SK-N-MC (cell line): ENCODE measurements around the gene SETD3.

Experiments
- EZH2 ChIP-seq: fragments of 200-600 bp; sonication (generic); IDR thresholded peaks from one replicate; pipeline ENCODE4 v1.6.1; 2017; ENCODE audit warnings: antibody characterized with exemption
- POLR2AphosphoS5 ChIP-seq: IDR thresholded peaks from 2 replicates; pipeline ENCODE4 v1.6.1; 2012; ENCODE audit warnings: mild to moderate bottlenecking, low read depth, low read length, borderline replicate concordance

DNA sequence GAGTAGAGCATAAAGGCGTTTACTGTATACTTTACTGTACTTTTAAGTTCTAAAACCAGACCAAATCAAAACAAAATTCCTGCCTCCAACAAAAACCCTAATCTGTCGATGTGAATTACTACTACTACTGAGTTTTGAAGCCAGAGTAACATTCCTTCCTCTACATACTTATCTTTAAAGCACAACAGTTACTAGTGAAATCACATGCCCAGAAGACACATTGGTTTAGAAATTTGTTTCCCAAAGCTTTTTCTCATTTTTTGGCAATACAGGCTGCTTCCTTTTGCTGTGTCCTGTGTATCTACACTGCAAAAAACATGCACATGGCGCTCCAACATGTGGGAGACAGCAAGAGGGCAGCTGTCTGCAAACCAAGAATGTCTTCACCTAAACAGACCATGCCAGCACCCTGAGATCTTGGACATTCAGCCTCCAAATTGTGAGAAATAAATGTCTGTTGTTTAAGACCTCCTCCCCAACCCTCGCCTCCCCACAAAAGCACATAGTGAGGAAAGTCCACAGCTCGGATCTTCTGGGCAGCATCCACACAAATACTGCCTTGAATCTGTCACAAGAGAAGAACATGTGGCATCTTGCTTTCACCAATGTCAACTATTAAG is 21.1 kb downstream of the SETD3 start:
- no peak for TF ChIP-seq POLR2AphosphoS5
- no peak for TF ChIP-seq EZH2
